ENCODE measurements around the gene CCNL2. TPM values are rescaled to one million over a fixed set of nuclear protein-coding genes. Genes with fewer than 3 reads are reported as not detected.
A peak's percentile ranks its signal among the peaks of the same experiment; 100 is the strongest.

CCNL2 gene
- total and polyA plus RNA-seq, 2 of the 13 experiments (the other 11 are each of a cell fraction or from before 2014, with no cell fraction given) = 105 to 340 TPM

DNA sequence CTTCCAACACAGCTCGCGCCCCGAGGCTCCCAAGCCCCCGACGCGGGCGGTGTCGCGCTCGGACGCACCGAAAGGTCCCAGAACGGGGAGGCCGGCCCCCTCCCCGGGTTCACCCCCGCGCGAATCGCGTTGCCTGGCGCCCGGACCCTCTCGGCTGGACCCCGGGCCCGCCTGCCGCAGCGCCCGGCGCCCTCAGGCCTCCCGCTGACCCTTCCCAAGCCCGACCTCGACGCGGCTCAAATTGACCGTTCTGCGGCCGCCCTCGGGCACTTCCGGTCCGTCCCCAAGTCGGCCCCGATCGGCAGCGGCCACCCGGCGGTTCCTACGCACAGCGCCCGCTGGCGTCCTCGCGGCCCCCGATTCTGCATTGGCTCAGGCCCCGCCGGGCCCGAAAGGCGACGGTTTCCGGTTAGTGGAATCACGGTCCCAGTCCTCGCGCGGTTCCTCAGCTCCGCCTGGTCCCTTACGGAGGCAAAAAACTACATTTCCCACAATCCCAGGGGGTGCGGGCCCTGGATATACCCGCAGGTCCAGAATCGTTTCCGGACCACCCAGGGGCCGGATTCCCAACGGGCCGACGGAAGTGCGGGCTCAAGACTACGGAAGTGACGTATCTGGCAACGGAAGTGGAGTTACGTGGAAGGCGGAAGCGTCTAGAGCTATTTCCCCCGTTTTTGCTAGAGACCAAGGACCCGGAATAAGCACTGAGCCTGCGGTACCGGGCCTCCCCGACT, 24.0 kb downstream of the CCNL2 start, which contains the start of gene AURKAIP1 (continued):
- TF ChIP-seq KLF15 (CRISPR knock-in tag; IDR thresholded peaks at IDR 0.05; ENCODE audit: borderline replicate concordance) (peak; percentile 61; the same call in 1 of the 2 replicates), ZNF501 (CRISPR knock-in tag; IDR thresholded peaks at IDR 0.05) (peak; percentile 98), ISL2 (CRISPR knock-in tag; IDR thresholded peaks at IDR 0.05) (peak; percentile 90), SRF (IDR thresholded peaks at IDR 0.05; ENCODE audit: low read depth, low read length) (peak; percentile 22; the same call in 1 of the 2 replicates), ZNF136 (CRISPR knock-in tag; IDR thresholded peaks at IDR 0.05; ENCODE audit: low read depth) (peak; percentile 75; the same call in 1 of the 2 replicates), ZNF234 (CRISPR knock-in tag; conservative IDR thresholded peaks at IDR 0.05) (peak; percentile 77; the same call in 1 of the 2 replicates), ISX (CRISPR knock-in tag; conservative IDR thresholded peaks at IDR 0.05) (no peak), GATA4 (IDR thresholded peaks at IDR 0.05; ENCODE audit: borderline replicate concordance, low read depth) (peak; percentile 26; the same call in 1 of the 2 replicates), SOX13 (IDR thresholded peaks at IDR 0.05) (no peak), SOX13 (CRISPR knock-in tag; conservative IDR thresholded peaks at IDR 0.05 in 1 of 2, IDR thresholded peaks at IDR 0.05 in 1 of 2) (peak in 1 of 2 experiments; percentile 76; a peak in 2 of 4 replicates), ZSCAN22 (CRISPR knock-in tag; IDR thresholded peaks at IDR 0.05) (0 out of 2 replicates have a peak, but pooled peaks have one; percentile 67), CCDC6 (CRISPR knock-in tag; IDR thresholded peaks at IDR 0.05) (peak; percentile 98), ZSCAN29 (CRISPR knock-in tag; conservative IDR thresholded peaks at IDR 0.05) (peak; percentile 68; the same call in 1 of the 2 replicates), NFIC (IDR thresholded peaks at IDR 0.05; ENCODE audit: low read length) (no peak), DNMT3B (CRISPR knock-in tag; conservative IDR thresholded peaks at IDR 0.05) (no peak; the same call in 1 of the 2 replicates), PHB2 (IDR thresholded peaks at IDR 0.05; ENCODE audit: partially characterized antibody) (no peak), TSC22D2 (CRISPR knock-in tag; IDR thresholded peaks at IDR 0.05; ENCODE audit: borderline replicate concordance) (peak; percentile 94; the same call in 1 of the 2 replicates), NR2C2 (CRISPR knock-in tag; IDR thresholded peaks at IDR 0.05; ENCODE audit: borderline replicate concordance) (peak; percentile 99), ZNF616 (CRISPR knock-in tag; IDR thresholded peaks at IDR 0.05; ENCODE audit: low read depth) (0 out of 2 replicates have a peak, but pooled peaks have one; percentile 65), JDP2 (CRISPR knock-in tag; IDR thresholded peaks at IDR 0.05; ENCODE audit: borderline replicate concordance) (no peak), AKAP8 (CRISPR knock-in tag; IDR thresholded peaks at IDR 0.05) (peak; percentile 87), HNF4A (CRISPR knock-in tag; IDR thresholded peaks at IDR 0.05) (peak; percentile 49), ZNF614 (CRISPR knock-in tag; IDR thresholded peaks at IDR 0.05; ENCODE audit: borderline replicate concordance) (peak; percentile 98)
- TF ChIP-seq, protein P1, sequence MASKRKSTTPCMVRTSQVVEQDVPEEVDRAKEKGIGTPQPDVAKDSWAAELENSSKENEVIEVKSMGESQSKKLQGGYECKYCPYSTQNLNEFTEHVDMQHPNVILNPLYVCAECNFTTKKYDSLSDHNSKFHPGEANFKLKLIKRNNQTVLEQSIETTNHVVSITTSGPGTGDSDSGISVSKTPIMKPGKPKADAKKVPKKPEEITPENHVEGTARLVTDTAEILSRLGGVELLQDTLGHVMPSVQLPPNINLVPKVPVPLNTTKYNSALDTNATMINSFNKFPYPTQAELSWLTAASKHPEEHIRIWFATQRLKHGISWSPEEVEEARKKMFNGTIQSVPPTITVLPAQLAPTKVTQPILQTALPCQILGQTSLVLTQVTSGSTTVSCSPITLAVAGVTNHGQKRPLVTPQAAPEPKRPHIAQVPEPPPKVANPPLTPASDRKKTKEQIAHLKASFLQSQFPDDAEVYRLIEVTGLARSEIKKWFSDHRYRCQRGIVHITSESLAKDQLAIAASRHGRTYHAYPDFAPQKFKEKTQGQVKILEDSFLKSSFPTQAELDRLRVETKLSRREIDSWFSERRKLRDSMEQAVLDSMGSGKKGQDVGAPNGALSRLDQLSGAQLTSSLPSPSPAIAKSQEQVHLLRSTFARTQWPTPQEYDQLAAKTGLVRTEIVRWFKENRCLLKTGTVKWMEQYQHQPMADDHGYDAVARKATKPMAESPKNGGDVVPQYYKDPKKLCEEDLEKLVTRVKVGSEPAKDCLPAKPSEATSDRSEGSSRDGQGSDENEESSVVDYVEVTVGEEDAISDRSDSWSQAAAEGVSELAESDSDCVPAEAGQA (IDR thresholded peaks at IDR 0.05; ENCODE audit: low read depth) = peak; percentile 89
- TF ChIP-seq, protein P1 (CRISPR knock-in tag; IDR thresholded peaks at IDR 0.05; ENCODE audit: borderline replicate concordance) = no peak; the same call in none of the 2 replicates
